Measurements from ENCODE around the gene SERPINA3. TPM values are rescaled to one million over a fixed set of nuclear protein-coding genes. Genes with fewer than 3 reads are reported as not detected.

The SERPINA3 gene
- total and polyA plus RNA-seq, 10 of the 15 experiments (the other 5 are each of a cell fraction or from before 2014, with no cell fraction given) = 2.2 TPM; not detected in 9

GRCh38 chr14:94562941-94563883 lies 49.0 kb upstream of the SERPINA3 start (continued):
- no peak for TF ChIP-seq NKRF (conservative IDR thresholded peaks at IDR 0.05)

GRCh38 chr14:94564381-94564780 lies 47.8 kb upstream of the SERPINA3 start:
- ChIA-PET POLR2A (no interaction called here), CTCF (no interaction called here), RAD21 (ENCODE audit: unreplicated experiment) (no interaction called here), SMC1A (ENCODE audit: uncharacterized antibody, unreplicated experiment) (no interaction called here)
- H3K27me3 ChIP-seq (replicated peaks in 1 of 2; ENCODE audit: control insufficient read depth in 2 of 2, insufficient read depth in 2 of 2, low read length in 1 of 2) = no peaks in the 10 kb centered on the region; a peak in 1 of 4 replicates
- H4K20me1 ChIP-seq (ENCODE audit: control insufficient read depth, insufficient read depth) = no peaks in the 10 kb centered on the region
- no peaks in the 10 kb centered on the region for H3K36me3 ChIP-seq (ENCODE audit: control insufficient read depth in 2 of 2, insufficient read depth in 2 of 2, low read length in 1 of 2)
- peak; percentile 52 for TF ChIP-seq ZBTB40 (IDR thresholded peaks at IDR 0.05; ENCODE audit: borderline replicate concordance)
- no peak for TF ChIP-seq PKNOX1 (IDR thresholded peaks at IDR 0.05)
- no peak overlapping the region for H3K27ac ChIP-seq (ENCODE audit: control insufficient read depth, insufficient read depth)
- H3K4me1 ChIP-seq (ENCODE audit: control insufficient read depth, insufficient read depth, low read length) = no peaks in the 10 kb centered on the region
- H3K4me2 ChIP-seq (ENCODE audit: control insufficient read depth, insufficient read depth) = no peak overlapping the region
- FAIRE-seq (no peak), ATAC-seq (no peak), DNase-seq (ENCODE audit: low read depth, low spot score) (no peak)
- H3K4me3 ChIP-seq = no peak overlapping the region
- intact Hi-C loops (cut with micrococcal nuclease; ENCODE audit: unreplicated experiment) = no loop called here
- BruUV-seq (replicated peaks) = no TSS peak
- in situ Hi-C loops (cut with MboI) = no loop called here
- no peak overlapping the region for H3K9ac ChIP-seq (ENCODE audit: control insufficient read depth, insufficient read depth, low read length)
- no peaks in the 10 kb centered on the region for H3K79me2 ChIP-seq (ENCODE audit: control insufficient read depth, insufficient read depth, low read length)
- no peak overlapping the region for H2AFZ ChIP-seq (ENCODE audit: control insufficient read depth, low read depth, low read length)
- no peaks in the 10 kb centered on the region for H3K9me3 ChIP-seq (replicated peaks; ENCODE audit: control insufficient read depth, insufficient read depth, low read length)

All from GM12878 (cell line).